Chondrocyte (in vitro differentiated cells): Measurements from ENCODE around the gene DAPK1. TPM values are rescaled to one million over a fixed set of nuclear protein-coding genes. Genes with fewer than 3 reads are reported as not detected.

Source experiments
- DNase-seq: peaks from one replicate; pipeline ENCODE4 v3.0.0; 2021; ENCODE audit warnings: mixed read lengths, low spot score
- H3K27ac Mint-ChIP-seq: one replicate; pipeline ENCODE4 v1.8.0; 2021; ENCODE audit warnings: mild to moderate bottlenecking, moderate library complexity, mixed read lengths; ENCODE audit not compliant: unreplicated experiment
- H3K27me3 Mint-ChIP-seq: 2 replicates; pipeline ENCODE4 v1.8.0; 2021; ENCODE audit warnings: low read depth, mixed read lengths
- H3K36me3 Mint-ChIP-seq: 2 replicates; pipeline ENCODE4 v1.8.0; 2021; ENCODE audit warnings: low read depth, mixed read lengths
- H3K4me1 Mint-ChIP-seq: 2 replicates; pipeline ENCODE4 v1.8.0; 2021; ENCODE audit warnings: low read depth, mild to moderate bottlenecking, mixed read lengths
- H3K4me3 Mint-ChIP-seq: one replicate; pipeline ENCODE4 v1.8.0; 2021; ENCODE audit warnings: mild to moderate bottlenecking, moderate library complexity, mixed read lengths; ENCODE audit not compliant: unreplicated experiment
- H3K9me3 Mint-ChIP-seq: 2 replicates; pipeline ENCODE4 v1.8.0; 2021; ENCODE audit warnings: low read depth, mixed read lengths
- total RNA-seq: library from RNA; stranded (reverse); gene quantifications from 3 replicates; pipeline ENCODE4 v1.2.1, GENCODE V29; 2021
- TF ChIP-seq, protein P1 (sequence below): fragments of 200-600 bp; sonication (generic); IDR thresholded peaks from 2 replicates; pipeline ENCODE4 v1.5.0; 2021; ENCODE audit warnings: antibody characterized with exemption, mild to moderate bottlenecking, moderate library complexity

DAPK1 gene
- total RNA-seq, 1 donor from 2014 or later = 87.9 TPM

DNA sequence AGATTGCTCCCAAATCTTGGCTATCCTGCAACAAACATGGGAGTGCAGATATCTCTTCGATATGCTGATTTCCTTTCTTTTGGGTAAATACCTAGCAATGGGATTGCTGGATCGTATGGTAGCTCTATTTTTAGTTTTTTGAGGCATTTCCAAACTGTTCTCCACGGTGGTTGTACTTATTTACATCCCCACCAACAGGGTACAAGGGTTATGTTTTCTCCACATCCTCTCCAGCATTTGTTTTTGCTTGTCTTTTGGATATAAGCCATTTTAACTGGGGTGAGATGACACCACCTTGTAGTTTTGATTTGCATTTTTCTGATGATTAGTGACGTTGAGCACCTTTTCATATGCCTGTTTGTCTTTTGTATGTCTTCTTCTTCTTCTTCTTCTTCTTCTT is 248.5 kb downstream of the DAPK1 start:
- peaks cover 9% of the 10 kb centered on the region for H3K9me3 Mint-ChIP-seq
- H3K27ac Mint-ChIP-seq = no peak overlapping the region
- TF ChIP-seq, protein P1, sequence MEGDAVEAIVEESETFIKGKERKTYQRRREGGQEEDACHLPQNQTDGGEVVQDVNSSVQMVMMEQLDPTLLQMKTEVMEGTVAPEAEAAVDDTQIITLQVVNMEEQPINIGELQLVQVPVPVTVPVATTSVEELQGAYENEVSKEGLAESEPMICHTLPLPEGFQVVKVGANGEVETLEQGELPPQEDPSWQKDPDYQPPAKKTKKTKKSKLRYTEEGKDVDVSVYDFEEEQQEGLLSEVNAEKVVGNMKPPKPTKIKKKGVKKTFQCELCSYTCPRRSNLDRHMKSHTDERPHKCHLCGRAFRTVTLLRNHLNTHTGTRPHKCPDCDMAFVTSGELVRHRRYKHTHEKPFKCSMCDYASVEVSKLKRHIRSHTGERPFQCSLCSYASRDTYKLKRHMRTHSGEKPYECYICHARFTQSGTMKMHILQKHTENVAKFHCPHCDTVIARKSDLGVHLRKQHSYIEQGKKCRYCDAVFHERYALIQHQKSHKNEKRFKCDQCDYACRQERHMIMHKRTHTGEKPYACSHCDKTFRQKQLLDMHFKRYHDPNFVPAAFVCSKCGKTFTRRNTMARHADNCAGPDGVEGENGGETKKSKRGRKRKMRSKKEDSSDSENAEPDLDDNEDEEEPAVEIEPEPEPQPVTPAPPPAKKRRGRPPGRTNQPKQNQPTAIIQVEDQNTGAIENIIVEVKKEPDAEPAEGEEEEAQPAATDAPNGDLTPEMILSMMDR = no peak

DNA sequence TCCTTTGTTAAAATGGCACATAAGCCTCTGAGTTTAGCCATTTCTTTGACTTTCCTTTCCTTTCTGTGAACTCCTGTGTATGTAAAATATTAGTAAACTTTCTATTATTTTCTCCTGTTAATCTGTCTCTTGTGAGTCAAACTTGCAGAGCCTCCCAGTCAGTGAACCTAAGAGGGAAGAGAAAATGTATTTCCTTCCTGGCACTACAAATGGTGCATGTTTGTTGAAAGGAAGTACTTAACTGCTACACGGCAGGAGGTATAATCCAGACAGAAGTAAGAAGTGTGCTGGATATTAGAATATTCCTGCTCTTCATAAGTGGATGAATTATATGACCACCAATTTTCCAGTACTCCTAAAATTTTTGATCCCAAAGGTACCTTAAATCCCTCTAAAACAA is 251.2 kb downstream of the DAPK1 start:
- Mint-ChIP-seq H3K27ac (no peak overlapping the region), H3K27me3 (peaks cover 9% of the 10 kb centered on the region), H3K36me3 (no peaks in the 10 kb centered on the region), H3K4me3 (no peak overlapping the region), H3K4me1 (no peaks in the 10 kb centered on the region), H3K9me3 (peaks cover 6% of the 10 kb centered on the region)
- no peak for DNase-seq
- TF ChIP-seq, protein P1 = no peak

More for the DNA sequence above, 248.5 kb downstream of the DAPK1 start:
- H3K4me1 Mint-ChIP-seq = no peaks in the 10 kb centered on the region
- H3K4me3 Mint-ChIP-seq = no peak overlapping the region
- no peak for DNase-seq
- no peaks in the 10 kb centered on the region for H3K36me3 Mint-ChIP-seq
- H3K27me3 Mint-ChIP-seq = peaks cover 8% of the 10 kb centered on the region

DNA sequence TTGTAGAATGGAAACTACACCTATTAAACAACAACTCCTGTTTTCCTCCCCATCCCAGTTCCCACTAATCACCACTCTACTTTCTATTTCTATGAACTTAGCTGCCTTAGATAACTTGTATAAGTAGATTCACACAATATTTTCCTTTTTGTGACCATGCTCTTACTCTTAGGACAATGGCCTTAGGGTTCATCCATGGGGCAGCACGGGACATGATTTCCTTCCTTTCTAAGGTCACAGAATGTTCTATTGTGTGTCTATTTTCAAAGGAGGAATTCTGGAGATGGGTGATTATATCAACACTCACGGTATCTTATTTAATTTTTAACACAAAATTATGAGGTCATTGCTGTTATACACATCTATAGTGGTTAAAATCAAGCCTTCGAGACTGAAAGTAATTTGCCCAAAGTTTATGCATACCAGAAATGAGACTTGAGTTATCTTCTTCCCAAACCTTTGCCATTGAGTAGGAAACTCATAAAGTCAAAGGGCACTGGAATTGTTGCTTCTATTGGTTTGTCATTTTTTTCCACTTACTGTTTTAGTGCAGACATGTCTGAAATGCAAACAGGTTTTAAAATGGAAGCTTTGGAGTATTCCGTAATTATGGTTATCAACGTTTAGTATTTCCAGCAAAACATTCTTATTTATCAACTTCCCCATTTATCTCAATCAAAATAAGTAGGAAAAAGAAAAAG is 251.8 kb downstream of the DAPK1 start:
- Mint-ChIP-seq H3K9me3 (peaks cover 6% of the 10 kb centered on the region), H3K36me3 (no peaks in the 10 kb centered on the region), H3K4me1 (no peaks in the 10 kb centered on the region), H3K27me3 (peaks cover 9% of the 10 kb centered on the region), H3K27ac (no peak overlapping the region), H3K4me3 (no peak overlapping the region)
- TF ChIP-seq, protein P1 = no peak
- no peak for DNase-seq

DNA sequence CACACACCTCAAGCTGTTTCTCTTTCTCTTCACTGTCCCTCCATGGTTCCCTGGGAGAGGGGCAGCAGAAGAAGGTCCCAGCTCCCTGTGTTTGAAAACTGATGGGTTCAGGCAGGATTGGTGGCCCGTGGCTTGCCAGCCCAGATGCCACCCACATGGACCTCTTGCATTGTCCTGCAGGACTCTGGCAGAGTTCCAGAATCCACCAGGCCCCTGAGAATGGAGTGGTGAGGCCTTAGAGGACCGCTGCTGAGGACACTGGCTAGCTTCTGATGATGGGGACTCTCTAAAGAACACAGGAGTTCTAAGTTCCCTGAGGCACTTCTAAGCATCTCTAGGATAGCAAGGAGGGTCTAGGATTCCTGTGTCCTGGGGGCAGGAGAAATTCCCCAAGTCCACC is 253.1 kb downstream of the DAPK1 start:
- Mint-ChIP-seq H3K36me3 (no peaks in the 10 kb centered on the region), H3K9me3 (peaks cover 8% of the 10 kb centered on the region), H3K4me3 (no peak overlapping the region), H3K27ac (no peak overlapping the region), H3K4me1 (no peaks in the 10 kb centered on the region), H3K27me3 (peaks cover 10% of the 10 kb centered on the region)
- TF ChIP-seq, protein P1 = no peak
- no peak for DNase-seq

DNA sequence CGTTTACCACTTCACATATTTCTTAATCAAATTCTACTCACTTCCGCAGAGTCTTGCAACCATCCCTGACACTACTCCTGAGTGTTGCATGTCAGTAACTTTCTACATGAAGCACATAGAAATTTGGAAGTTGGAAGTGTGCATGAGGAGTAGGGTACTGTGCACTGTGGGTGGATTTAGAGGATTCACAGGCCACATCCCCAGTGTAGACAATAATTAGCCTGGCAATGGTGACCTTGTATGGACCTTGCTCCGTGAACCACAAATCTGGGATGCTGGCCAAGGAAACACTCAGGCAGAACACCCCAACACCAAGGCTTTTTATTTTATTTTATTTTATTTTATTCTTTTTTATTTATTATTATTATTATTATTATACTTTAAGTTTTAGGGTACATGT is 253.8 kb downstream of the DAPK1 start:
- H3K27me3 Mint-ChIP-seq = peaks cover 9% of the 10 kb centered on the region
- DNase-seq = no peak
- H3K4me3 Mint-ChIP-seq = no peak overlapping the region
- no peak overlapping the region for H3K27ac Mint-ChIP-seq
- no peaks in the 10 kb centered on the region for H3K4me1 Mint-ChIP-seq
- H3K9me3 Mint-ChIP-seq = peaks cover 8% of the 10 kb centered on the region
- TF ChIP-seq, protein P1 = no peak
- no peaks in the 10 kb centered on the region for H3K36me3 Mint-ChIP-seq
